Liver (tissue), 9 donors: Measurements from ENCODE around the gene RASAL2. TPM values are rescaled to one million over a fixed set of nuclear protein-coding genes. Genes with fewer than 3 reads are reported as not detected.

Experiments
- DNase-seq: peaks from one replicate; pipeline ENCODE4 v3.0.0-alpha.2; 2017; ENCODE audit warnings: low spot score
- H3K27ac ChIP-seq, 2 donors: one replicate each; pipeline ENCODE4 v1.7.0; 2013; ENCODE audit warnings: inconsistent platforms in 2 of 2, low read length in 2 of 2, control low read depth in 1 of 2, low read depth in 1 of 2, mild to moderate bottlenecking in 1 of 2
- H3K27me3 ChIP-seq, 4 donors: one replicate each; pipeline versions ENCODE4 v1.6.1 to v1.7.0; 2013; ENCODE audit warnings: low read length in 3 of 4, inconsistent platforms in 1 of 4, mild to moderate bottlenecking in 1 of 4, moderate library complexity in 1 of 4; ENCODE audit not compliant: control insufficient read depth in 4 of 4, insufficient read depth in 4 of 4
- H3K36me3 ChIP-seq, 4 donors: one replicate each; pipeline versions ENCODE4 v1.6.1 to v1.7.0; 2013; ENCODE audit warnings: low read length in 3 of 4, mild to moderate bottlenecking in 3 of 4, low read depth in 1 of 4, moderate library complexity in 1 of 4; ENCODE audit not compliant: control insufficient read depth in 4 of 4, insufficient read depth in 3 of 4
- H3K4me1 ChIP-seq, 4 donors: one replicate each; pipeline versions ENCODE4 v1.6.1 to v1.7.0; 2013; ENCODE audit warnings: low read length in 3 of 4, mild to moderate bottlenecking in 3 of 4, moderate library complexity in 1 of 4; ENCODE audit not compliant: control insufficient read depth in 4 of 4, insufficient read depth in 4 of 4
- H3K4me3 ChIP-seq, 3 donors: one replicate each; pipeline versions ENCODE4 v1.6.1 to v1.7.0; 2013; ENCODE audit warnings: low read length in 3 of 3, control low read depth in 1 of 3, low read depth in 1 of 3, mild to moderate bottlenecking in 1 of 3
- H3K9ac ChIP-seq, 2 donors: one replicate each; pipeline ENCODE4 v1.7.0; 2013; ENCODE audit warnings: low read length in 2 of 2, mild to moderate bottlenecking in 2 of 2, moderate library complexity in 2 of 2, control low read depth in 1 of 2, low read depth in 1 of 2
- H3K9me3 ChIP-seq, 4 donors: one replicate each; pipeline versions ENCODE4 v1.6.1 to v1.7.0; 2013; ENCODE audit warnings: low read length in 3 of 4; ENCODE audit not compliant: control insufficient read depth in 4 of 4
- CTCF ChIP-seq: fragments of 150-350 bp; IDR thresholded peaks from 2 replicates; pipeline ENCODE4 v1.5.1; 2017; ENCODE audit warnings: improper control_type of control experiment, low read depth, low read length; ENCODE audit not compliant: missing input control
- EGR1 ChIP-seq, 2 donors: IDR thresholded peaks; 2 replicates each; pipeline ENCODE4 v1.6.1; 2016 to 2018; ENCODE audit warnings: antibody characterized with exemption in 2 of 2, low read depth in 2 of 2
- FOXA1 ChIP-seq: IDR thresholded peaks from 2 replicates; pipeline ENCODE4 v1.6.1; 2016; ENCODE audit warnings: antibody characterized with exemption
- GABPA ChIP-seq, 2 donors: IDR thresholded peaks in 1 of 2; conservative IDR thresholded peaks in 1 of 2; 2 replicates each; pipeline ENCODE4 v1.6.1; 2016; ENCODE audit warnings: antibody characterized with exemption in 2 of 2, mild to moderate bottlenecking in 1 of 2, moderate library complexity in 1 of 2
- HNF4A ChIP-seq, 2 donors: conservative IDR thresholded peaks; 2 replicates each; pipeline ENCODE4 v1.6.1; 2016; ENCODE audit warnings: antibody characterized with exemption in 2 of 2, mild to moderate bottlenecking in 2 of 2
- HNF4G ChIP-seq: IDR thresholded peaks from 2 replicates; pipeline ENCODE4 v1.6.1; 2016; ENCODE audit warnings: antibody characterized with exemption
- NR2F2 ChIP-seq: IDR thresholded peaks from 2 replicates; pipeline ENCODE4 v1.6.1; 2016; ENCODE audit warnings: antibody characterized with exemption
- RAD21 ChIP-seq, 2 donors: IDR thresholded peaks; 2 replicates each; pipeline ENCODE4 v1.6.1; 2016; ENCODE audit warnings: antibody characterized with exemption in 2 of 2, mild to moderate bottlenecking in 2 of 2
- RXRA ChIP-seq, 2 donors: IDR thresholded peaks; 2 replicates each; pipeline ENCODE4 v1.6.1; 2017 to 2018; ENCODE audit warnings: antibody characterized with exemption in 2 of 2, mild to moderate bottlenecking in 1 of 2
- SP1 ChIP-seq: IDR thresholded peaks from 2 replicates; pipeline ENCODE4 v1.6.1; 2018; ENCODE audit warnings: antibody characterized with exemption, mild to moderate bottlenecking
- YY1 ChIP-seq: IDR thresholded peaks from 2 replicates; pipeline ENCODE4 v1.6.1; 2016; ENCODE audit warnings: antibody characterized with exemption, mild to moderate bottlenecking
- WGBS: extraction: QIAGEN DNeasy Blood & Tissue Kit; methylation state at CpG from one replicate; pipeline ENCODE4 v1.1.7; 2013; 5-methylcytosine and 5-hydroxymethylcytosine counted together
- polyA plus RNA-seq, 2 donors: library from polyadenylated mRNA; stranded (reverse) in 1 of 2; unstranded in 1 of 2; fragments of 200-250 nt in 1 of 2; fragments of >200 nt in 1 of 2; fragmentation: Nextera tagmentation in 1 of 2; extraction: Ambion mirVana in 1 of 2; gene quantifications; one replicate each; pipeline versions ENCODE4 v1.2.1 to v1.2.3, GENCODE V29; 2013 to 2015
- total RNA-seq, 2 donors: library from RNA; depleted of rRNA; stranded (reverse); fragments of >200 nt; gene quantifications; one replicate each; pipeline ENCODE4 v1.2.3, GENCODE V29; 2014
- TF ChIP-seq, protein P1 (sequence below): IDR thresholded peaks from 2 replicates; pipeline ENCODE4 v1.6.1; 2016; ENCODE audit warnings: antibody characterized with exemption
- TF ChIP-seq, protein P2 (sequence below): IDR thresholded peaks from 2 replicates; pipeline ENCODE4 v1.6.1; 2016; ENCODE audit warnings: antibody characterized with exemption
- TF ChIP-seq, protein P3 (sequence below): IDR thresholded peaks from 2 replicates; pipeline ENCODE4 v1.6.1; 2016; ENCODE audit warnings: antibody characterized with exemption, mild to moderate bottlenecking
- donor health status: healthy.
- donor health status: healthy.
- donor health status: healthy.
- donor health status: healthy.
- donor health status: healthy.

RASAL2 gene
- total and polyA plus RNA-seq, 4 donors, result 1.8 to 8.1 (median 4.1) TPM

DNA sequence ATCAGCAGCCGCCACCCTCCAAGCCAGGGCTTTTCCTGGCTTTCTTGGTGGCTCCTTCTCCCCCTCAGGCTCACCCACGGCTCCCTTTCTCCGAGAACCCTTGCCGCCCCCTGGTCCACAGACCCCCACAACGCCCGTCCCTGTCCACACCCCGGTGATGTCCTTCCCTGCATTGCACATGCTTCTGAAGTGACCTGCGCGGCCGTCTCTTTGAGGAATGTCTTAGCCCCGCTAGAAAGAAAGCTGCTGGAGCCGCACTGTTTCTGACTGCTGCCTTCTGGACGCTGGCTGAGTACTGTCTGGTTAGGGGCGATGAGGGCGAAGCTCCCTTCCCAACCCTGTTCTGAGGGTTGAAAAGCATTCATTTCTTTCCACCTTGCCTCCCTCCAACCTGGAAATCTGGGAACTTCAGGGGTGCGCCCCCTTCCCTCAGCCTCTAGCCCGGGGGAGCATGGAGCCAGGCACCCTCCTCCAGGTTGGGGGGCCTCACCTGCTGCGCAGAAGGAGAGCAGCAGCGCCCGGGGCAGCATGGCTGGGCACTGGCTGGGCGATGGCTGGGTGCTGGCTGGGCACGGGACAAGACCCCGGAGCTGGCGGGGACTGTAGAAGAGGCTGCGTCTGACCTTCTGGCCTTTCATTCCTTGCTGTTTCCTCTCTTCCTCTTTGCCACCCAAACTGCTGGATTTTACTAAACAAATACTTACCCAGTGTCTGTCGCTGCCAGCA is 402.7 kb downstream of the RASAL2 start, which contains the start of gene CLEC20A:
TSS of gene CLEC20A (minus strand) at position 555 of the 726 bp plus-strand sequence. CDS start at position 530, 25 bp downstream.
- Histone ChIP-seq H3K9ac (no peak within 1 kb of the TSS), H3K27me3 (no peaks in the 10 kb centered on the region), H3K9me3 (no peaks in the 10 kb centered on the region), H3K36me3 (no peaks in the 10 kb centered on the region), H3K4me1 (no peaks in the 10 kb centered on the region), H3K4me3 (no peak within 1 kb of the TSS), H3K27ac (no peak within 1 kb of the TSS)
- WGBS, result 95% methylated on average over 26 of the region's 26 CpGs
- TF ChIP-seq CTCF (no peak), HNF4A (conservative IDR thresholded peaks at IDR 0.05) (no peak), FOXA1 (no peak), SP1 (no peak), GABPA (IDR thresholded peaks at IDR 0.05 in 1 of 2, conservative IDR thresholded peaks at IDR 0.05 in 1 of 2) (no peak), EGR1 (IDR thresholded peaks at IDR 0.05; ENCODE audit: low read depth in 2 of 2) (no peak)
- TF ChIP-seq, protein P1, sequence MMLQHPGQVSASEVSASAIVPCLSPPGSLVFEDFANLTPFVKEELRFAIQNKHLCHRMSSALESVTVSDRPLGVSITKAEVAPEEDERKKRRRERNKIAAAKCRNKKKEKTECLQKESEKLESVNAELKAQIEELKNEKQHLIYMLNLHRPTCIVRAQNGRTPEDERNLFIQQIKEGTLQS, result no peak
- DNase-seq, result no peak

DNA sequence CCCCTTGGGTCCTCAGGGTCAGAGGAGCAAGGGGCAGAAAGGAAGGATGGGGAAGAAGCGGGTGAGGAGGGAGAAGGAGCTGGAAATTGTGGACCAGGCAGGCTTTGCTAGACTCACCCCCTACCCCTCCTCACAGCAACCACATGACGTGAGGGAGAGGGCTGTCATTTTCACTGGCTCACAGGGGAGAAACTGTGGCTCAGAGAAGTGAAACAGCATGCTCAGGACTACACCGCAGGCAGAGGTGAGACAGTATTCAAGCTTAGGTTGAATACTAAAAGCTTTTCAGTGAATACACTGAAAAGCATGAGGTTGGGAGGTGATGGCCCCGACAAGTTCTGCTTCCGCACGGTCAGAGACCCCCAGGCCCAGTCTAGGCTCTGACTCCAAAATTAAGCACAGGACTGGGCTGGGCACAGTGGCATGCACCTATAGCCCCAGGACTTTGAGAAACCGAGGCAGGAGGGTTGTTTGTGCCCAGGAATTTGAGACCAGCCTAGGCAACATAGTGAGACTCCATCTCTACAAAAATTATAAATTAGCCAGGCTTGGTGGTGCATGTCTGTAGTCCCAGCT is 404.1 kb downstream of the RASAL2 start:
- no peaks in the 10 kb centered on the region for H3K27me3 ChIP-seq
- DNase-seq, result no peak
- 91% methylated on average over 7 of the region's 7 CpGs for WGBS
- H3K4me1 ChIP-seq, result no peaks in the 10 kb centered on the region
- no peak overlapping the region for H3K27ac ChIP-seq
- H3K36me3 ChIP-seq, result no peaks in the 10 kb centered on the region
- H3K9ac ChIP-seq, result no peak overlapping the region
- H3K9me3 ChIP-seq, result no peaks in the 10 kb centered on the region
- no peak for TF ChIP-seq NR2F2
- TF ChIP-seq, protein P2, sequence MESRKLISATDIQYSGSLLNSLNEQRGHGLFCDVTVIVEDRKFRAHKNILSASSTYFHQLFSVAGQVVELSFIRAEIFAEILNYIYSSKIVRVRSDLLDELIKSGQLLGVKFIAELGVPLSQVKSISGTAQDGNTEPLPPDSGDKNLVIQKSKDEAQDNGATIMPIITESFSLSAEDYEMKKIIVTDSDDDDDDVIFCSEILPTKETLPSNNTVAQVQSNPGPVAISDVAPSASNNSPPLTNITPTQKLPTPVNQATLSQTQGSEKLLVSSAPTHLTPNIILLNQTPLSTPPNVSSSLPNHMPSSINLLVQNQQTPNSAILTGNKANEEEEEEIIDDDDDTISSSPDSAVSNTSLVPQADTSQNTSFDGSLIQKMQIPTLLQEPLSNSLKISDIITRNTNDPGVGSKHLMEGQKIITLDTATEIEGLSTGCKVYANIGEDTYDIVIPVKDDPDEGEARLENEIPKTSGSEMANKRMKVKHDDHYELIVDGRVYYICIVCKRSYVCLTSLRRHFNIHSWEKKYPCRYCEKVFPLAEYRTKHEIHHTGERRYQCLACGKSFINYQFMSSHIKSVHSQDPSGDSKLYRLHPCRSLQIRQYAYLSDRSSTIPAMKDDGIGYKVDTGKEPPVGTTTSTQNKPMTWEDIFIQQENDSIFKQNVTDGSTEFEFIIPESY, result no peak
- TF ChIP-seq CTCF, result no peak
- TF ChIP-seq, protein P3, sequence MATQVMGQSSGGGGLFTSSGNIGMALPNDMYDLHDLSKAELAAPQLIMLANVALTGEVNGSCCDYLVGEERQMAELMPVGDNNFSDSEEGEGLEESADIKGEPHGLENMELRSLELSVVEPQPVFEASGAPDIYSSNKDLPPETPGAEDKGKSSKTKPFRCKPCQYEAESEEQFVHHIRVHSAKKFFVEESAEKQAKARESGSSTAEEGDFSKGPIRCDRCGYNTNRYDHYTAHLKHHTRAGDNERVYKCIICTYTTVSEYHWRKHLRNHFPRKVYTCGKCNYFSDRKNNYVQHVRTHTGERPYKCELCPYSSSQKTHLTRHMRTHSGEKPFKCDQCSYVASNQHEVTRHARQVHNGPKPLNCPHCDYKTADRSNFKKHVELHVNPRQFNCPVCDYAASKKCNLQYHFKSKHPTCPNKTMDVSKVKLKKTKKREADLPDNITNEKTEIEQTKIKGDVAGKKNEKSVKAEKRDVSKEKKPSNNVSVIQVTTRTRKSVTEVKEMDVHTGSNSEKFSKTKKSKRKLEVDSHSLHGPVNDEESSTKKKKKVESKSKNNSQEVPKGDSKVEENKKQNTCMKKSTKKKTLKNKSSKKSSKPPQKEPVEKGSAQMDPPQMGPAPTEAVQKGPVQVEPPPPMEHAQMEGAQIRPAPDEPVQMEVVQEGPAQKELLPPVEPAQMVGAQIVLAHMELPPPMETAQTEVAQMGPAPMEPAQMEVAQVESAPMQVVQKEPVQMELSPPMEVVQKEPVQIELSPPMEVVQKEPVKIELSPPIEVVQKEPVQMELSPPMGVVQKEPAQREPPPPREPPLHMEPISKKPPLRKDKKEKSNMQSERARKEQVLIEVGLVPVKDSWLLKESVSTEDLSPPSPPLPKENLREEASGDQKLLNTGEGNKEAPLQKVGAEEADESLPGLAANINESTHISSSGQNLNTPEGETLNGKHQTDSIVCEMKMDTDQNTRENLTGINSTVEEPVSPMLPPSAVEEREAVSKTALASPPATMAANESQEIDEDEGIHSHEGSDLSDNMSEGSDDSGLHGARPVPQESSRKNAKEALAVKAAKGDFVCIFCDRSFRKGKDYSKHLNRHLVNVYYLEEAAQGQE, result no peak
- no peak for TF ChIP-seq FOXA1
- TF ChIP-seq GABPA (IDR thresholded peaks at IDR 0.05 in 1 of 2, conservative IDR thresholded peaks at IDR 0.05 in 1 of 2), result no peak
- no peak for TF ChIP-seq EGR1 (IDR thresholded peaks at IDR 0.05; ENCODE audit: low read depth in 2 of 2)
- TF ChIP-seq RAD21 (IDR thresholded peaks at IDR 0.05), result no peak
- no peak for TF ChIP-seq YY1
- TF ChIP-seq HNF4G, result no peak
- TF ChIP-seq RXRA (IDR thresholded peaks at IDR 0.05), result no peak
- H3K4me3 ChIP-seq, result no peak overlapping the region
